Epithelial cell of proximal tubule (primary cell): Measurements from ENCODE around the gene TGM3. TPM values are rescaled to one million over a fixed set of nuclear protein-coding genes. Genes with fewer than 3 reads are reported as not detected.
A peak's percentile ranks its signal among the peaks of the same experiment; 100 is the strongest.

Experiments
- DNase-seq: peaks from one replicate; pipeline ENCODE4 v3.0.0-alpha.2; 2011; ENCODE audit warnings: low read depth
- H3K4me3 ChIP-seq: 2 replicates; pipeline ENCODE4 v1.5.1; 2011; ENCODE audit warnings: low read depth, mild to moderate bottlenecking, low read length
- CTCF ChIP-seq: conservative IDR thresholded peaks from 2 replicates; pipeline ENCODE4 v1.5.1; 2012; ENCODE audit warnings: low read depth, mild to moderate bottlenecking, low read length
- total RNA-seq: library from RNA; depleted of rRNA; stranded (reverse); fragments of >200 nt; gene quantifications from 2 replicates; pipeline ENCODE4 v1.2.3, GENCODE V29; 2015

The TGM3 gene
- total RNA-seq, 1 donor from 2014 or later: not detected

- TF ChIP-seq CTCF: no peak
- no peak overlapping the region for H3K4me3 ChIP-seq
- no peak for DNase-seq
Observed at GRCh38 chr20:2298116-2298515, 2.3 kb downstream of the TGM3 start.

GRCh38 chr20:2298701-2299100 lies 2.9 kb downstream of the TGM3 start:
- no peak for DNase-seq
- no peak overlapping the region for H3K4me3 ChIP-seq
- TF ChIP-seq CTCF: no peak

- no peak for TF ChIP-seq CTCF
- no peak for DNase-seq
Observed at GRCh38 chr20:2299301-2299700, 3.5 kb downstream of the TGM3 start.

GRCh38 chr20:2300002-2300401 lies 4.2 kb downstream of the TGM3 start:
- TF ChIP-seq CTCF: no peak
- no peak for DNase-seq
- H3K4me3 ChIP-seq: no peak overlapping the region

More at GRCh38 chr20:2299301-2299700, 3.5 kb downstream of the TGM3 start:
- no peak overlapping the region for H3K4me3 ChIP-seq

- DNase-seq: no peak
Observed at GRCh38 chr20:2300420-2300819, 4.6 kb downstream of the TGM3 start.

GRCh38 chr20:2301164-2301622 lies 5.4 kb downstream of the TGM3 start:
- no peak for TF ChIP-seq CTCF
- DNase-seq: peak; percentile 67
- no peak overlapping the region for H3K4me3 ChIP-seq

More at GRCh38 chr20:2300420-2300819, 4.6 kb downstream of the TGM3 start:
- no peak for TF ChIP-seq CTCF
- H3K4me3 ChIP-seq: no peak overlapping the region

GRCh38 chr20:2302384-2303060 lies 6.7 kb downstream of the TGM3 start:
- H3K4me3 ChIP-seq: no peak overlapping the region
- no peak for TF ChIP-seq CTCF
- no peak for DNase-seq
